ENCODE results near the gene MATR3. TPM values are rescaled to one million over a fixed set of nuclear protein-coding genes. Genes with fewer than 3 reads are reported as not detected.

Gene MATR3
- total RNA-seq, 1 experiment from 2014 or later = 145 TPM

GRCh38 chr5:139283252-139284166, 10.0 kb upstream of the MATR3 start:
- Histone ChIP-seq H3K27ac (no peak overlapping the region), H4K20me1 (ENCODE audit: insufficient read depth) (peaks cover 64% of the 10 kb centered on the region), H3K27me3 (ENCODE audit: insufficient read depth, low read depth) (no peaks in the 10 kb centered on the region), H2AFZ (no peak overlapping the region), H3K4me2 (no peak overlapping the region), H3K4me1 (replicated peaks; ENCODE audit: insufficient read depth) (peaks cover 32% of the 10 kb centered on the region), H3K79me2 (ENCODE audit: low read depth) (peaks cover 37% of the 10 kb centered on the region), H3K36me3 (ENCODE audit: low read depth) (peaks cover 70% of the 10 kb centered on the region), H3K4me3 (no peak overlapping the region), H3K9me2 (ENCODE audit: insufficient read depth) (no peaks in the 10 kb centered on the region), H3K9me3 (ENCODE audit: insufficient read depth, low read depth) (no peaks in the 10 kb centered on the region), H3F3A (ENCODE audit: insufficient read depth, low read depth) (peaks cover 98% of the 10 kb centered on the region)
- BruUV-seq (replicated peaks) = no TSS peak
- no peak for TF ChIP-seq EZH2 (IDR thresholded peaks at IDR 0.05; ENCODE audit: low read depth)
- TF ChIP-seq CTCF (conservative IDR thresholded peaks at IDR 0.05) = no peak
- no peak for DNase-seq
- CTCF ChIA-PET = no interaction called here
- intact Hi-C loops (cut with micrococcal nuclease; ENCODE audit: unreplicated experiment) = no loop called here
- POLR2A ChIA-PET (ENCODE audit: unreplicated experiment) = no interaction called here

- H3K4me2 ChIP-seq = no peak overlapping the region
- CTCF ChIA-PET = no interaction called here
- H3K4me1 ChIP-seq (replicated peaks; ENCODE audit: insufficient read depth) = peaks cover 24% of the 10 kb centered on the region
- TF ChIP-seq EZH2 (IDR thresholded peaks at IDR 0.05; ENCODE audit: low read depth) (no peak), CTCF (conservative IDR thresholded peaks at IDR 0.05) (no peak)
- DNase-seq = no peak
- H2AFZ ChIP-seq = no peak overlapping the region
- POLR2A ChIA-PET (ENCODE audit: unreplicated experiment) = no interaction called here
- intact Hi-C loops (cut with micrococcal nuclease; ENCODE audit: unreplicated experiment) = no loop called here
- no peaks in the 10 kb centered on the region for H3K9me2 ChIP-seq (ENCODE audit: insufficient read depth)
- TSS peak; percentile 5 for BruUV-seq (replicated peaks)
- H3F3A ChIP-seq (ENCODE audit: insufficient read depth, low read depth) = peaks cover 97% of the 10 kb centered on the region
- H3K27ac ChIP-seq = no peak overlapping the region
- no peaks in the 10 kb centered on the region for H3K27me3 ChIP-seq (ENCODE audit: insufficient read depth, low read depth)
- H3K4me3 ChIP-seq = no peak overlapping the region
- H4K20me1 ChIP-seq (ENCODE audit: insufficient read depth) = peaks cover 57% of the 10 kb centered on the region
- 0 out of 2 replicates have a peak, but pooled peaks cover 29% of the 10 kb centered on the region for H3K79me2 ChIP-seq (ENCODE audit: low read depth)
- H3K36me3 ChIP-seq (ENCODE audit: low read depth) = peaks cover 62% of the 10 kb centered on the region
- no peaks in the 10 kb centered on the region for H3K9me3 ChIP-seq (ENCODE audit: insufficient read depth, low read depth)
These were observed 9.2 kb upstream of the MATR3 start for GRCh38 chr5:139284295-139284694.

- Histone ChIP-seq H2AFZ (no peak overlapping the region), H3K36me3 (ENCODE audit: low read depth) (peaks cover 48% of the 10 kb centered on the region), H3K79me2 (ENCODE audit: low read depth) (0 out of 2 replicates have a peak, but pooled peaks cover 17% of the 10 kb centered on the region), H3F3A (ENCODE audit: insufficient read depth, low read depth) (peaks cover 82% of the 10 kb centered on the region), H4K20me1 (ENCODE audit: insufficient read depth) (peaks cover 41% of the 10 kb centered on the region), H3K4me2 (no peak overlapping the region), H3K9me2 (ENCODE audit: insufficient read depth) (no peaks in the 10 kb centered on the region), H3K27me3 (ENCODE audit: insufficient read depth, low read depth) (no peaks in the 10 kb centered on the region), H3K4me1 (replicated peaks; ENCODE audit: insufficient read depth) (peaks cover 9% of the 10 kb centered on the region), H3K27ac (peak overlapping the region; percentile 21), H3K9me3 (ENCODE audit: insufficient read depth, low read depth) (no peaks in the 10 kb centered on the region), H3K4me3 (no peak overlapping the region)
- no TSS peak for BruUV-seq (replicated peaks)
- no peak for TF ChIP-seq EZH2 (IDR thresholded peaks at IDR 0.05; ENCODE audit: low read depth)
- no peak for TF ChIP-seq CTCF (conservative IDR thresholded peaks at IDR 0.05)
- intact Hi-C loops (cut with micrococcal nuclease; ENCODE audit: unreplicated experiment) = no loop called here
- CTCF ChIA-PET = no interaction called here
- POLR2A ChIA-PET (ENCODE audit: unreplicated experiment) = no interaction called here
- DNase-seq = no peak
These were observed 7.7 kb upstream of the MATR3 start for GRCh38 chr5:139285651-139286392.
